Esophagus squamous epithelium (tissue), 4 donors: ENCODE measurements around the gene CFAP77.

Source experiments
- CTCF ChIP-seq, 6 experiments: fragments of 450-650 bp in 4 of 6; fragments of 200-600 bp in 2 of 6; sonication (generic) in 2 of 6; IDR thresholded peaks; one replicate each; pipeline ENCODE4 v1.5.1; 2016 to 2019; ENCODE audit warnings: antibody characterized with exemption in 6 of 6, mild to moderate bottlenecking in 4 of 6, moderate library complexity in 4 of 6
- POLR2A ChIP-seq, 4 donors: fragments of 450-650 bp; IDR thresholded peaks; one replicate each; pipeline ENCODE4 v1.6.1; 2017; ENCODE audit warnings: antibody characterized with exemption in 4 of 4, mild to moderate bottlenecking in 4 of 4, moderate library complexity in 3 of 4

GRCh38 chr9:132511191-132511999 lies 101.4 kb downstream of the CFAP77 start:
- TF ChIP-seq CTCF (IDR thresholded peaks at IDR 0.05), result no peak
- no peak for TF ChIP-seq POLR2A (IDR thresholded peaks at IDR 0.05)
